Liver (tissue), 9 donors: ENCODE results near the gene H2AZ2. TPM values are rescaled to one million over a fixed set of nuclear protein-coding genes. Genes with fewer than 3 reads are reported as not detected.

ENCODE experiments used
- DNase-seq: peaks from one replicate; pipeline ENCODE4 v3.0.0-alpha.2; 2017; ENCODE audit warnings: low spot score
- H3K27ac ChIP-seq, 2 donors: one replicate each; pipeline ENCODE4 v1.7.0; 2013; ENCODE audit warnings: inconsistent platforms in 2 of 2, low read length in 2 of 2, control low read depth in 1 of 2, low read depth in 1 of 2, mild to moderate bottlenecking in 1 of 2
- H3K27me3 ChIP-seq, 4 donors: one replicate each; pipeline versions ENCODE4 v1.6.1 to v1.7.0; 2013; ENCODE audit warnings: low read length in 3 of 4, inconsistent platforms in 1 of 4, mild to moderate bottlenecking in 1 of 4, moderate library complexity in 1 of 4; ENCODE audit not compliant: control insufficient read depth in 4 of 4, insufficient read depth in 4 of 4
- H3K36me3 ChIP-seq, 4 donors: one replicate each; pipeline versions ENCODE4 v1.6.1 to v1.7.0; 2013; ENCODE audit warnings: low read length in 3 of 4, mild to moderate bottlenecking in 3 of 4, low read depth in 1 of 4, moderate library complexity in 1 of 4; ENCODE audit not compliant: control insufficient read depth in 4 of 4, insufficient read depth in 3 of 4
- H3K4me1 ChIP-seq, 4 donors: one replicate each; pipeline versions ENCODE4 v1.6.1 to v1.7.0; 2013; ENCODE audit warnings: low read length in 3 of 4, mild to moderate bottlenecking in 3 of 4, moderate library complexity in 1 of 4; ENCODE audit not compliant: control insufficient read depth in 4 of 4, insufficient read depth in 4 of 4
- H3K4me3 ChIP-seq, 3 donors: one replicate each; pipeline versions ENCODE4 v1.6.1 to v1.7.0; 2013; ENCODE audit warnings: low read length in 3 of 3, control low read depth in 1 of 3, low read depth in 1 of 3, mild to moderate bottlenecking in 1 of 3
- H3K9ac ChIP-seq, 2 donors: one replicate each; pipeline ENCODE4 v1.7.0; 2013; ENCODE audit warnings: low read length in 2 of 2, mild to moderate bottlenecking in 2 of 2, moderate library complexity in 2 of 2, control low read depth in 1 of 2, low read depth in 1 of 2
- H3K9me3 ChIP-seq, 4 donors: one replicate each; pipeline versions ENCODE4 v1.6.1 to v1.7.0; 2013; ENCODE audit warnings: low read length in 3 of 4; ENCODE audit not compliant: control insufficient read depth in 4 of 4
- ATF3 ChIP-seq: IDR thresholded peaks from 2 replicates; pipeline ENCODE4 v1.6.1; 2016; ENCODE audit warnings: antibody characterized with exemption
- CTCF ChIP-seq: fragments of 150-350 bp; IDR thresholded peaks from 2 replicates; pipeline ENCODE4 v1.5.1; 2017; ENCODE audit warnings: improper control_type of control experiment, low read depth, low read length; ENCODE audit not compliant: missing input control
- FOXA1 ChIP-seq: IDR thresholded peaks from 2 replicates; pipeline ENCODE4 v1.6.1; 2016; ENCODE audit warnings: antibody characterized with exemption
- FOXA2 ChIP-seq: IDR thresholded peaks from 2 replicates; pipeline ENCODE4 v1.6.1; 2016; ENCODE audit warnings: antibody characterized with exemption
- GABPA ChIP-seq, 2 donors: IDR thresholded peaks in 1 of 2; conservative IDR thresholded peaks in 1 of 2; 2 replicates each; pipeline ENCODE4 v1.6.1; 2016; ENCODE audit warnings: antibody characterized with exemption in 2 of 2, mild to moderate bottlenecking in 1 of 2, moderate library complexity in 1 of 2
- HNF4A ChIP-seq, 2 donors: conservative IDR thresholded peaks; 2 replicates each; pipeline ENCODE4 v1.6.1; 2016; ENCODE audit warnings: antibody characterized with exemption in 2 of 2, mild to moderate bottlenecking in 2 of 2
- HNF4G ChIP-seq: IDR thresholded peaks from 2 replicates; pipeline ENCODE4 v1.6.1; 2016; ENCODE audit warnings: antibody characterized with exemption
- JUND ChIP-seq, 2 donors: IDR thresholded peaks; 2 replicates each; pipeline ENCODE4 v1.6.1; 2016; ENCODE audit warnings: antibody characterized with exemption in 2 of 2
- MAX ChIP-seq: IDR thresholded peaks from 2 replicates; pipeline ENCODE4 v1.6.1; 2016; ENCODE audit warnings: antibody characterized with exemption
- NR2F2 ChIP-seq: IDR thresholded peaks from 2 replicates; pipeline ENCODE4 v1.6.1; 2016; ENCODE audit warnings: antibody characterized with exemption
- RAD21 ChIP-seq, 2 donors: IDR thresholded peaks; 2 replicates each; pipeline ENCODE4 v1.6.1; 2016; ENCODE audit warnings: antibody characterized with exemption in 2 of 2, mild to moderate bottlenecking in 2 of 2
- RXRA ChIP-seq, 2 donors: IDR thresholded peaks; 2 replicates each; pipeline ENCODE4 v1.6.1; 2017 to 2018; ENCODE audit warnings: antibody characterized with exemption in 2 of 2, mild to moderate bottlenecking in 1 of 2
- SP1 ChIP-seq: IDR thresholded peaks from 2 replicates; pipeline ENCODE4 v1.6.1; 2018; ENCODE audit warnings: antibody characterized with exemption, mild to moderate bottlenecking
- TAF1 ChIP-seq: conservative IDR thresholded peaks from 2 replicates; pipeline ENCODE4 v1.6.1; 2016; ENCODE audit warnings: antibody characterized with exemption, mild to moderate bottlenecking
- YY1 ChIP-seq: IDR thresholded peaks from 2 replicates; pipeline ENCODE4 v1.6.1; 2016; ENCODE audit warnings: antibody characterized with exemption, mild to moderate bottlenecking
- WGBS: extraction: QIAGEN DNeasy Blood & Tissue Kit; methylation state at CpG from one replicate; pipeline ENCODE4 v1.1.7; 2013; 5-methylcytosine and 5-hydroxymethylcytosine counted together
- polyA plus RNA-seq, 2 donors: library from polyadenylated mRNA; stranded (reverse) in 1 of 2; unstranded in 1 of 2; fragments of 200-250 nt in 1 of 2; fragments of >200 nt in 1 of 2; fragmentation: Nextera tagmentation in 1 of 2; extraction: Ambion mirVana in 1 of 2; gene quantifications; one replicate each; pipeline versions ENCODE4 v1.2.1 to v1.2.3, GENCODE V29; 2013 to 2015
- total RNA-seq, 2 donors: library from RNA; depleted of rRNA; stranded (reverse); fragments of >200 nt; gene quantifications; one replicate each; pipeline ENCODE4 v1.2.3, GENCODE V29; 2014
- TF ChIP-seq, protein P1 (sequence below): IDR thresholded peaks from 2 replicates; pipeline ENCODE4 v1.6.1; 2016; ENCODE audit warnings: antibody characterized with exemption, mild to moderate bottlenecking
- TF ChIP-seq, protein P2 (sequence below): IDR thresholded peaks from 2 replicates; pipeline ENCODE4 v1.6.1; 2016; ENCODE audit warnings: antibody characterized with exemption
- donor health status: healthy.
- donor health status: healthy.
- donor health status: healthy.
- donor health status: healthy.
- donor health status: healthy.

Gene H2AZ2
- total and polyA plus RNA-seq, 4 donors: 51.3 to 182 (median 69.5) TPM

- Histone ChIP-seq H3K9me3 (no peaks in the 10 kb centered on the region), H3K4me1 (peaks cover 5 to 12% (median 9%) of the 10 kb centered on the region in 4 donors), H3K4me3 (no peak overlapping the region), H3K27ac (no peak overlapping the region), H3K9ac (no peak overlapping the region), H3K36me3 (no peaks in the 10 kb centered on the region), H3K27me3 (no peaks in the 10 kb centered on the region)
- no peak for DNase-seq
- TF ChIP-seq ATF3 (no peak), HNF4A (conservative IDR thresholded peaks at IDR 0.05) (no peak), RAD21 (IDR thresholded peaks at IDR 0.05) (no peak), CTCF (no peak), FOXA2 (no peak), MAX (no peak), NR2F2 (no peak), JUND (IDR thresholded peaks at IDR 0.05) (no peak), SP1 (no peak), YY1 (no peak), TAF1 (no peak), RXRA (IDR thresholded peaks at IDR 0.05) (no peak), GABPA (IDR thresholded peaks at IDR 0.05 in 1 of 2, conservative IDR thresholded peaks at IDR 0.05 in 1 of 2) (no peak), HNF4G (no peak), FOXA1 (no peak)
- TF ChIP-seq, protein P1, sequence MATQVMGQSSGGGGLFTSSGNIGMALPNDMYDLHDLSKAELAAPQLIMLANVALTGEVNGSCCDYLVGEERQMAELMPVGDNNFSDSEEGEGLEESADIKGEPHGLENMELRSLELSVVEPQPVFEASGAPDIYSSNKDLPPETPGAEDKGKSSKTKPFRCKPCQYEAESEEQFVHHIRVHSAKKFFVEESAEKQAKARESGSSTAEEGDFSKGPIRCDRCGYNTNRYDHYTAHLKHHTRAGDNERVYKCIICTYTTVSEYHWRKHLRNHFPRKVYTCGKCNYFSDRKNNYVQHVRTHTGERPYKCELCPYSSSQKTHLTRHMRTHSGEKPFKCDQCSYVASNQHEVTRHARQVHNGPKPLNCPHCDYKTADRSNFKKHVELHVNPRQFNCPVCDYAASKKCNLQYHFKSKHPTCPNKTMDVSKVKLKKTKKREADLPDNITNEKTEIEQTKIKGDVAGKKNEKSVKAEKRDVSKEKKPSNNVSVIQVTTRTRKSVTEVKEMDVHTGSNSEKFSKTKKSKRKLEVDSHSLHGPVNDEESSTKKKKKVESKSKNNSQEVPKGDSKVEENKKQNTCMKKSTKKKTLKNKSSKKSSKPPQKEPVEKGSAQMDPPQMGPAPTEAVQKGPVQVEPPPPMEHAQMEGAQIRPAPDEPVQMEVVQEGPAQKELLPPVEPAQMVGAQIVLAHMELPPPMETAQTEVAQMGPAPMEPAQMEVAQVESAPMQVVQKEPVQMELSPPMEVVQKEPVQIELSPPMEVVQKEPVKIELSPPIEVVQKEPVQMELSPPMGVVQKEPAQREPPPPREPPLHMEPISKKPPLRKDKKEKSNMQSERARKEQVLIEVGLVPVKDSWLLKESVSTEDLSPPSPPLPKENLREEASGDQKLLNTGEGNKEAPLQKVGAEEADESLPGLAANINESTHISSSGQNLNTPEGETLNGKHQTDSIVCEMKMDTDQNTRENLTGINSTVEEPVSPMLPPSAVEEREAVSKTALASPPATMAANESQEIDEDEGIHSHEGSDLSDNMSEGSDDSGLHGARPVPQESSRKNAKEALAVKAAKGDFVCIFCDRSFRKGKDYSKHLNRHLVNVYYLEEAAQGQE: no peak
- TF ChIP-seq, protein P2, sequence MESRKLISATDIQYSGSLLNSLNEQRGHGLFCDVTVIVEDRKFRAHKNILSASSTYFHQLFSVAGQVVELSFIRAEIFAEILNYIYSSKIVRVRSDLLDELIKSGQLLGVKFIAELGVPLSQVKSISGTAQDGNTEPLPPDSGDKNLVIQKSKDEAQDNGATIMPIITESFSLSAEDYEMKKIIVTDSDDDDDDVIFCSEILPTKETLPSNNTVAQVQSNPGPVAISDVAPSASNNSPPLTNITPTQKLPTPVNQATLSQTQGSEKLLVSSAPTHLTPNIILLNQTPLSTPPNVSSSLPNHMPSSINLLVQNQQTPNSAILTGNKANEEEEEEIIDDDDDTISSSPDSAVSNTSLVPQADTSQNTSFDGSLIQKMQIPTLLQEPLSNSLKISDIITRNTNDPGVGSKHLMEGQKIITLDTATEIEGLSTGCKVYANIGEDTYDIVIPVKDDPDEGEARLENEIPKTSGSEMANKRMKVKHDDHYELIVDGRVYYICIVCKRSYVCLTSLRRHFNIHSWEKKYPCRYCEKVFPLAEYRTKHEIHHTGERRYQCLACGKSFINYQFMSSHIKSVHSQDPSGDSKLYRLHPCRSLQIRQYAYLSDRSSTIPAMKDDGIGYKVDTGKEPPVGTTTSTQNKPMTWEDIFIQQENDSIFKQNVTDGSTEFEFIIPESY: no peak
- 87% methylated on average over 1 of the region's 1 CpG for WGBS
Observed at GRCh38 chr7:44897309-44897708, 49.4 kb upstream of the H2AZ2 start.
